ENCODE measurements around the gene ARNT2.

DNA sequence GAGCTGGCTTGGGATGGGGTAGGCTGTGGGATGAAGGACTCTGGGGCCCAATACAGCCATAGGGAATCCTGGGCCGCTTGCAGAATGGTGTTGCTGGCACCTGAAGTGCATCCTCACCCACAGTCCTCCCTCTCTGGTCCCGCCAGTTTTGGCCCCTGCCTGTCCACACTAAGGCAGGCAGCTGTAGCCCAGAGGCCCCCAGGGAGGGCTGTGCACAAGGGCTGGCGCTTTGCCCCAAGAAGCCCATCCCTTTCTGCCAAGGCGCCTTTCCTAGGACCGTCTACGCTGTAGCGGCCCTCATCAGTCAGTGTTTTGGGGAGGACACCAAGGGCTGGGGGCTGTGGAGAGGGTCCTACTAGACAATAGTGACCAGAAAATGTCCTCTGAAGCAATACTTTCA is 174.7 kb downstream of the ARNT2 start:
- no peak for TF ChIP-seq TCF4 (CRISPR knock-in tag; IDR thresholded peaks at IDR 0.05; ENCODE audit: borderline replicate concordance)
- no peak for TF ChIP-seq RARB (CRISPR knock-in tag; IDR thresholded peaks at IDR 0.05)
- TF ChIP-seq PPARA (CRISPR knock-in tag; IDR thresholded peaks at IDR 0.05; ENCODE audit: borderline replicate concordance) = no peak
- TF ChIP-seq PATZ1 (CRISPR knock-in tag; IDR thresholded peaks at IDR 0.05; ENCODE audit: borderline replicate concordance) = no peak
- no peak for TF ChIP-seq SNAI2 (CRISPR knock-in tag; IDR thresholded peaks at IDR 0.05)
- TF ChIP-seq ZFP3 (CRISPR knock-in tag; IDR thresholded peaks at IDR 0.05) = no peak
- TF ChIP-seq ZNF8 (CRISPR knock-in tag; IDR thresholded peaks at IDR 0.05) = no peak
- no peak for TF ChIP-seq ARNTL (CRISPR knock-in tag; IDR thresholded peaks at IDR 0.05; ENCODE audit: borderline replicate concordance, low read depth)
- TF ChIP-seq ESRRG (CRISPR knock-in tag; IDR thresholded peaks at IDR 0.05) = no peak
- TF ChIP-seq ZFP30 (CRISPR knock-in tag; IDR thresholded peaks at IDR 0.05) = no peak
- no peak for TF ChIP-seq TSHZ2 (CRISPR knock-in tag; IDR thresholded peaks at IDR 0.05)
- no peak for TF ChIP-seq CREB5 (CRISPR knock-in tag; IDR thresholded peaks at IDR 0.05; ENCODE audit: low read depth)
